DOHH2 (cell line): ENCODE measurements around the gene ASTL.

ENCODE experiments used
- H3F3A ChIP-seq: fragments of 200-600 bp; sonication (generic), shearing (Covaris generic); 2 replicates; pipeline ENCODE4 v1.6.0; 2016; ENCODE audit warnings: antibody characterized with exemption, mild to moderate bottlenecking; ENCODE audit not compliant: control insufficient read depth, insufficient read depth
- H3K27ac ChIP-seq: fragments of 200-600 bp; sonication (generic); 2 replicates; pipeline ENCODE4 v1.5.1; 2014; ENCODE audit warnings: low read depth, mild to moderate bottlenecking, low read length, moderate library complexity
- H3K27me3 ChIP-seq: fragments of 200-600 bp; sonication (generic); 2 replicates; pipeline ENCODE4 v1.6.1; 2014; ENCODE audit warnings: mild to moderate bottlenecking, low read length, mixed read lengths; ENCODE audit not compliant: control insufficient read depth
- H3K36me3 ChIP-seq: fragments of 200-600 bp; sonication (generic); 2 replicates; pipeline ENCODE4 v1.6.1; 2014; ENCODE audit warnings: mild to moderate bottlenecking, low read length, moderate library complexity, mixed read lengths; ENCODE audit not compliant: control insufficient read depth
- H3K4me1 ChIP-seq: fragments of 200-600 bp; sonication (generic); 2 replicates; pipeline ENCODE4 v1.6.1; 2014; ENCODE audit warnings: mild to moderate bottlenecking, low read length, mixed read lengths; ENCODE audit not compliant: control insufficient read depth
- H3K4me2 ChIP-seq: fragments of 200-600 bp; sonication (generic); 2 replicates; pipeline ENCODE4 v1.6.0; 2014; ENCODE audit warnings: mild to moderate bottlenecking, low read length, moderate library complexity
- H3K4me3 ChIP-seq: fragments of 200-600 bp; sonication (generic); 2 replicates; pipeline ENCODE4 v1.5.1; 2014; ENCODE audit warnings: mild to moderate bottlenecking, low read length, mixed read lengths
- H3K79me2 ChIP-seq: fragments of 200-600 bp; sonication (generic); 2 replicates; pipeline ENCODE4 v1.6.1; 2014; ENCODE audit warnings: mild to moderate bottlenecking, low read length, mixed read lengths; ENCODE audit not compliant: control insufficient read depth
- H3K9me2 ChIP-seq: fragments of 200-600 bp; sonication (generic); replicated peaks from 2 replicates; pipeline ENCODE4 v1.6.1; 2014; ENCODE audit warnings: mild to moderate bottlenecking, low read length, mixed read lengths; ENCODE audit not compliant: control insufficient read depth
- H3K9me3 ChIP-seq: fragments of 200-600 bp; sonication (generic); 2 replicates; pipeline ENCODE4 v1.6.1; 2014; ENCODE audit warnings: antibody characterized with exemption, low read length, mixed read lengths; ENCODE audit not compliant: control insufficient read depth, insufficient read depth
- H4K20me1 ChIP-seq: fragments of 200-600 bp; sonication (generic); 2 replicates; pipeline ENCODE4 v1.6.0; 2014; ENCODE audit warnings: low read depth, mild to moderate bottlenecking, antibody characterized with exemption, low read length, moderate library complexity; ENCODE audit not compliant: control insufficient read depth, insufficient read depth
- EZH2phosphoT487 ChIP-seq: fragments of 200-600 bp; sonication (generic); IDR thresholded peaks from 2 replicates; pipeline ENCODE4 v1.6.1; 2017; ENCODE audit warnings: borderline replicate concordance, mild to moderate bottlenecking, antibody characterized with exemption, low read length, moderate library complexity, mixed read lengths
- TF ChIP-seq, protein P1 (sequence below): fragments of 200-600 bp; sonication (generic); IDR thresholded peaks from one replicate; pipeline ENCODE4 v1.5.1; 2014; ENCODE audit warnings: antibody characterized with exemption, mild to moderate bottlenecking, low read depth, low read length; ENCODE audit not compliant: poor library complexity, severe bottlenecking

Gene ASTL

DNA sequence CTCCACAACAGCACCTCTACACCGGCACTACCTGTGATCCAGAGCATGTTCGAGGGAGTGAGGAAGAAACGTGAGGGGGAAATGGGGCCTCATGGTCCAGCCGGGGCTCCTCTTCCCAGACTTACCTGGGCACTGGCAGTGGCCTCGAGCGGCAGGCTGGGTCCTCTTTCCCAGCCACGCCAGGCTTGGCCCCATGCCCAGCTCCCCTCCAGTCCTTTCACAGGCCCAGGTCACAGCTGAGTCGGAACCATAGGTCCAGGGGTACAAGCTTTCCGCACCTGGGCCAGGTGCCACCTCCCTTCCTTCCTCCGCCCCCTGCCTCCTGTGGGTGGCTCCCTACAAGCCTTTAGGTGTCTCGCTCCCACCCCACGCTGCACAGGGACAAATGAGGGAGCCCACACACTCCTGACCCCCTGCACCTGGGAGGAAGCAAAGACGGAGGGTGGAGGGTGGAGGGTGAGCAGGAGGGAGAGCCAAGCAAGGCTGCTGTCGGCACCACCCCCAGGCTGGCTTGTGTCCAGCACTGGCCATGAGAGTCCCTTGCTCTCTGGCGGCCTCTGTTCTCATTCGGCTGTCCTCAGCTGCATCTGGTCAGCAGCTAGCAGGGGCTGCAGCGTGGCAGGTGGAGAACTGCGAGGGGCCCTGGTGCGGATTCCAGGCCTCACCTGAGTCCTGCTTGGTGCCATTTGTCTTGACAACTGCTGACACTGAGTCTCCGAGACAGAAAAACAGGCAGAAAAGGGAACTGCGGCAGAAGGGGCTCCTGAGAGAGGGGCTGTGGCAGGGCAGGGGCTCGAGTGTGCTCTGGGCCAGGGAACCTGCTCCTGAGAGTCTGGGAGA is 48.7 kb downstream of the ASTL start:
- Histone ChIP-seq H3K79me2 (no peaks in the 10 kb centered on the region), H3F3A (no peaks in the 10 kb centered on the region), H3K9me2 (no peaks in the 10 kb centered on the region), H3K4me3 (no peak overlapping the region), H4K20me1 (no peaks in the 10 kb centered on the region), H3K4me2 (no peak overlapping the region), H3K27ac (no peak overlapping the region), H3K9me3 (no peaks in the 10 kb centered on the region), H3K27me3 (peaks cover 11% of the 10 kb centered on the region), H3K4me1 (peaks cover 6% of the 10 kb centered on the region; the same call in 1 of the 2 replicates), H3K36me3 (no peaks in the 10 kb centered on the region)
- TF ChIP-seq EZH2phosphoT487: no peak
- TF ChIP-seq, protein P1, sequence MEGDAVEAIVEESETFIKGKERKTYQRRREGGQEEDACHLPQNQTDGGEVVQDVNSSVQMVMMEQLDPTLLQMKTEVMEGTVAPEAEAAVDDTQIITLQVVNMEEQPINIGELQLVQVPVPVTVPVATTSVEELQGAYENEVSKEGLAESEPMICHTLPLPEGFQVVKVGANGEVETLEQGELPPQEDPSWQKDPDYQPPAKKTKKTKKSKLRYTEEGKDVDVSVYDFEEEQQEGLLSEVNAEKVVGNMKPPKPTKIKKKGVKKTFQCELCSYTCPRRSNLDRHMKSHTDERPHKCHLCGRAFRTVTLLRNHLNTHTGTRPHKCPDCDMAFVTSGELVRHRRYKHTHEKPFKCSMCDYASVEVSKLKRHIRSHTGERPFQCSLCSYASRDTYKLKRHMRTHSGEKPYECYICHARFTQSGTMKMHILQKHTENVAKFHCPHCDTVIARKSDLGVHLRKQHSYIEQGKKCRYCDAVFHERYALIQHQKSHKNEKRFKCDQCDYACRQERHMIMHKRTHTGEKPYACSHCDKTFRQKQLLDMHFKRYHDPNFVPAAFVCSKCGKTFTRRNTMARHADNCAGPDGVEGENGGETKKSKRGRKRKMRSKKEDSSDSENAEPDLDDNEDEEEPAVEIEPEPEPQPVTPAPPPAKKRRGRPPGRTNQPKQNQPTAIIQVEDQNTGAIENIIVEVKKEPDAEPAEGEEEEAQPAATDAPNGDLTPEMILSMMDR: no peak

DNA sequence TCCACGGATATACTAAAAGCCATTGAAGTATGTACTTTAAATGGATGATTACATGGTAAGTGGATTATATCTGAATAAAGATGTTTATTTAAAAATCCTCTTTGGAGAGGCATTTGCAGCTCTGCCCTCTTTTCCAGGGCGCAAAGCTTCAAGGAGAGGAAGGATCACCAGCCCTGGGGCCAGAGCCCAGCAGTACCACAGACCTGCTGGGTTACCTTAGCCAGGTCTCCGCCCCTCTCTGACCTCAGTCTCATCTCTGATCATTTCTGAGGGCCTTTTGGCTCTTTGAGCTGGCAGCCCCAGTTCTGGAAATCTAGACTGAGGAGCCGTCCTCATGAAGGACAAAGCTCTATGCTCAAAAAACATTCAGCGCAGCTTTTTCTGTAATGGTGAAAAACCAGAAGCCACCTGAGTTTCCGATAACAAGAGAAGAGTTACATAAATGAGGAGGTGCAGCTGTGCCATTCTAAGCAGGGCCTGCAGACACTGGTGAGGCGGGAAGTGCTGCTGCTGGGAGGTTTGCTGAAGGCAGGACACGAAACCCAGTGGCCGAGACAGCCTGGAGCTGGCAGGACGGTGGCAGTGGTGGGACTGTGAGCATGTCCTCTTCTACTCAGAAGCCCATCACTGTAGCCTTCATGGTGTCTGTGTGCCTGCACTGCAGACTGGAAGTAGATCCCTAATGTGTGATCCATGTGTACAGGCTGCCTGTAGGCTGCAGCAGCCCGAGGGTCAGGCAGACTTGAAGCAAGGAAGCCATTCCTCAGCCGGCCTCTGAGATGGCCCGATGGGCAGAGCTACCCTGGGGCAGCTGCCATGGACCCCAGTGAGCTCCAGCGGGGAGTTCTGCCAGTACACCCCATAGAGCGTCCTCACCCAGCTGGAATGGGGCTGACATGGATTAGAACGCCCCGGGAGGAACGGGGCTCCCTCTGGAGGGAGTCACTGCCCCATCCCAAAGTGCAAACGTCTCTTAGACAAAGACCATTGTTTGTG is 49.7 kb downstream of the ASTL start:
- H3K79me2 ChIP-seq: no peaks in the 10 kb centered on the region
- TF ChIP-seq EZH2phosphoT487: no peak
- TF ChIP-seq, protein P1: no peak
- H3K4me2 ChIP-seq: no peak overlapping the region
- peaks cover 4% of the 10 kb centered on the region; the same call in 1 of the 2 replicates for H3K27me3 ChIP-seq
- H3K9me3 ChIP-seq: no peaks in the 10 kb centered on the region
- peaks cover 6% of the 10 kb centered on the region; the same call in 1 of the 2 replicates for H3K4me1 ChIP-seq
- no peak overlapping the region for H3K27ac ChIP-seq
- H3F3A ChIP-seq: no peaks in the 10 kb centered on the region
- H3K36me3 ChIP-seq: no peaks in the 10 kb centered on the region
- H3K4me3 ChIP-seq: no peak overlapping the region
- H3K9me2 ChIP-seq: no peaks in the 10 kb centered on the region
- no peaks in the 10 kb centered on the region for H4K20me1 ChIP-seq

DNA sequence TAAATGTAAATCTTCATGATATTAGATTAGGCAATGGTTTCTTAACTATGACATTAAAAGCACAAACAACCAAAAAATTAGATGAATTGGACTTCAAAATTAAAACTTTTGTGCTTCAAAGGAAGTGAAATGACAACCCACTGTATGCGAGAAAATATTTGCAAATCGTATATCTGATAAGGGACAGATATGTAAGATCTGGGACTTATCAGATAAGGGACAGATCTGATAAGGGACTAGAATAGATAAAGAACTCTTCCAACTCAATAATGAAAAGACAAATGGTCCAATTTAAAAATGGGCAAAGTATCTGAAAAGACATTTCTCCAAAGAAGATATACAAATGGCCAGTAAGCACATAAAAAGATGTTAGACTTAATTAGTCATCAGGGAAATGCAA is 51.2 kb downstream of the ASTL start:
- Histone ChIP-seq H4K20me1 (no peaks in the 10 kb centered on the region), H3K36me3 (no peaks in the 10 kb centered on the region), H3K9me2 (no peaks in the 10 kb centered on the region), H3K4me2 (no peak overlapping the region), H3K9me3 (no peaks in the 10 kb centered on the region), H3F3A (no peaks in the 10 kb centered on the region), H3K79me2 (no peaks in the 10 kb centered on the region), H3K27ac (no peak overlapping the region), H3K4me3 (no peak overlapping the region), H3K27me3 (no peaks in the 10 kb centered on the region), H3K4me1 (peaks cover 6% of the 10 kb centered on the region; the same call in 1 of the 2 replicates)
- TF ChIP-seq, protein P1: no peak
- no peak for TF ChIP-seq EZH2phosphoT487
